HepG2 (cell line): Measurements from ENCODE around the gene SDC3. TPM values are rescaled to one million over a fixed set of nuclear protein-coding genes. Genes with fewer than 3 reads are reported as not detected.

Experiments used
- FOSL2 ChIP-seq: sonication (generic); formaldehyde crosslinking; IDR thresholded peaks from 2 replicates; pipeline ENCODE4 v1.4.0; 2020; ENCODE audit warnings: missing genetic modification reagents
- GABPB1 ChIP-seq: IDR thresholded peaks from 2 replicates; pipeline ENCODE4 v1.6.1; 2016; ENCODE audit warnings: mild to moderate bottlenecking, missing genetic modification reagents, moderate library complexity, missing compliant biosample characterization
- HMG20A ChIP-seq: IDR thresholded peaks from 2 replicates; pipeline ENCODE4 v1.6.1; 2016; ENCODE audit warnings: borderline replicate concordance
- KDM4B ChIP-seq: sonication (generic); formaldehyde crosslinking; IDR thresholded peaks from 2 replicates; pipeline ENCODE4 v1.4.0; 2020; ENCODE audit warnings: missing genetic modification reagents
- NFE2L2 ChIP-seq: fragments of 150-350 bp; IDR thresholded peaks from 2 replicates; pipeline ENCODE4 v1.6.1; 2014; ENCODE audit warnings: low read length
- PPARG ChIP-seq: conservative IDR thresholded peaks from 2 replicates; pipeline ENCODE4 v1.6.1; 2016; ENCODE audit warnings: missing biosample characterization, missing genetic modification reagents
- TCF12 ChIP-seq, 2 experiments: fragments of 450-650 bp in 1 of 2; sonication (generic) in 1 of 2; formaldehyde crosslinking in 1 of 2; IDR thresholded peaks; 2 replicates each; pipeline versions ENCODE4 v1.6.1 to v1.8.0; 2017 to 2022; ENCODE audit warnings: antibody characterized with exemption in 1 of 2, mild to moderate bottlenecking in 1 of 2, missing genetic modification reagents in 1 of 2, moderate library complexity in 1 of 2
- ZNF256 ChIP-seq: sonication (generic); formaldehyde crosslinking; conservative IDR thresholded peaks from 2 replicates; pipeline ENCODE4 v1.4.0; 2020; ENCODE audit warnings: missing genetic modification reagents
- ZNF337 ChIP-seq: sonication (generic); formaldehyde crosslinking; IDR thresholded peaks from 2 replicates; pipeline ENCODE4 v1.5.1; 2020; ENCODE audit warnings: missing genetic modification reagents, low read depth, mild to moderate bottlenecking, borderline replicate concordance
- ZNF432 ChIP-seq: sonication (generic); formaldehyde crosslinking; IDR thresholded peaks from 2 replicates; pipeline ENCODE4 v1.5.0; 2020; ENCODE audit warnings: missing genetic modification reagents, mild to moderate bottlenecking, borderline replicate concordance
- ZNF891 ChIP-seq: sonication (generic); formaldehyde crosslinking; IDR thresholded peaks from 2 replicates; pipeline ENCODE4 v1.5.0; 2020; ENCODE audit warnings: mild to moderate bottlenecking, missing genetic modification reagents
- ZSCAN21 ChIP-seq: sonication (generic); formaldehyde crosslinking; IDR thresholded peaks from 2 replicates; pipeline ENCODE4 v1.8.0; 2022; ENCODE audit warnings: mild to moderate bottlenecking, missing genetic modification reagents, moderate library complexity, borderline replicate concordance
- polyA plus RNA-seq, 8 experiments: library from polyadenylated mRNA; depleted of rRNA in 3 of 8; stranded (reverse) in 7 of 8; unstranded in 1 of 8; fragments of >200 nt; fragmentation: Illumina TruSeq in 4 of 8; extraction: Trizol in 4 of 8; gene quantifications; 2 replicates each; pipeline versions ENCODE4 v1.2.1 to v1.2.3, GENCODE V29; 2011 to 2016; ENCODE audit warnings: low read depth in 4 of 8, missing spikeins in 1 of 8, mixed read lengths in 1 of 8; ENCODE audit not compliant: insufficient read depth in 1 of 8
- total RNA-seq, 5 experiments: library from RNA; depleted of rRNA; stranded (reverse); fragments of >200 nt; fragmentation: Illumina TruSeq; extraction: Trizol; gene quantifications; 2 replicates each; pipeline ENCODE4 v1.2.3, GENCODE V29; 2016; ENCODE audit warnings: low read depth in 1 of 5
- TF ChIP-seq, protein P1 (sequence below): sonication (generic); formaldehyde crosslinking; IDR thresholded peaks from 2 replicates; pipeline ENCODE4 v1.4.0; 2020; ENCODE audit warnings: mild to moderate bottlenecking, missing genetic modification reagents
- TF ChIP-seq, protein P2 (sequence below): fragments of 450-650 bp; IDR thresholded peaks from 2 replicates; pipeline ENCODE4 v1.6.1; 2017
- TF ChIP-seq, protein P3 (sequence below): sonication (generic); formaldehyde crosslinking; conservative IDR thresholded peaks from 2 replicates; pipeline ENCODE4 v1.4.0; 2020; ENCODE audit warnings: missing genetic modification reagents
- TF ChIP-seq, protein P4 (sequence below): sonication (generic); formaldehyde crosslinking; IDR thresholded peaks from 2 replicates; pipeline ENCODE4 v1.5.0; 2020; ENCODE audit warnings: mild to moderate bottlenecking, missing genetic modification reagents
- TF ChIP-seq, protein P5 (sequence below): sonication (generic); formaldehyde crosslinking; IDR thresholded peaks from 2 replicates; pipeline ENCODE4 v1.4.0; 2020; ENCODE audit warnings: mild to moderate bottlenecking, missing genetic modification reagents

Gene SDC3
- total and polyA plus RNA-seq, 2 of the 13 experiments (the other 11 are each of a cell fraction or from before 2014, with no cell fraction given) = 0.49 to 0.84 TPM

DNA sequence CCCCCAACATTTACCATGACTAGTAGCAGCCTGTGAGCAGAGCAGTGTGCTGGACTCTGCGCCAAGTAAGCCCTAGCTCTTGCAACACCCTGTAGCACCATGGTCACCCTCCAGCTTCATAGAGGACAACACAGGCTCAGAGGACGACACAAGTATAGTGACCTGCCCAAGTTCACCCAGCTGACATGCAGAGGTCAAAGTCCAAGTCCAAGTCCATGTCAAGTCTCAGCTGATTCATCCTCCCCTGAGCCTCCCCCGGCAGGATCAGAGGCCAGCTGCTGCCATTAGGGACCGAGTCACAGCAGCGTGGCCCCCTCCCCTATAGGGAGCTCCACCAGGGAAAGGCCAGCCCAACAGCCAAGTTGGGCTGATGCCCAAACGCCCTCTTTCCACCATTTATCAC is 15.9 kb downstream of the SDC3 start (continued):
- TF ChIP-seq, protein P1, sequence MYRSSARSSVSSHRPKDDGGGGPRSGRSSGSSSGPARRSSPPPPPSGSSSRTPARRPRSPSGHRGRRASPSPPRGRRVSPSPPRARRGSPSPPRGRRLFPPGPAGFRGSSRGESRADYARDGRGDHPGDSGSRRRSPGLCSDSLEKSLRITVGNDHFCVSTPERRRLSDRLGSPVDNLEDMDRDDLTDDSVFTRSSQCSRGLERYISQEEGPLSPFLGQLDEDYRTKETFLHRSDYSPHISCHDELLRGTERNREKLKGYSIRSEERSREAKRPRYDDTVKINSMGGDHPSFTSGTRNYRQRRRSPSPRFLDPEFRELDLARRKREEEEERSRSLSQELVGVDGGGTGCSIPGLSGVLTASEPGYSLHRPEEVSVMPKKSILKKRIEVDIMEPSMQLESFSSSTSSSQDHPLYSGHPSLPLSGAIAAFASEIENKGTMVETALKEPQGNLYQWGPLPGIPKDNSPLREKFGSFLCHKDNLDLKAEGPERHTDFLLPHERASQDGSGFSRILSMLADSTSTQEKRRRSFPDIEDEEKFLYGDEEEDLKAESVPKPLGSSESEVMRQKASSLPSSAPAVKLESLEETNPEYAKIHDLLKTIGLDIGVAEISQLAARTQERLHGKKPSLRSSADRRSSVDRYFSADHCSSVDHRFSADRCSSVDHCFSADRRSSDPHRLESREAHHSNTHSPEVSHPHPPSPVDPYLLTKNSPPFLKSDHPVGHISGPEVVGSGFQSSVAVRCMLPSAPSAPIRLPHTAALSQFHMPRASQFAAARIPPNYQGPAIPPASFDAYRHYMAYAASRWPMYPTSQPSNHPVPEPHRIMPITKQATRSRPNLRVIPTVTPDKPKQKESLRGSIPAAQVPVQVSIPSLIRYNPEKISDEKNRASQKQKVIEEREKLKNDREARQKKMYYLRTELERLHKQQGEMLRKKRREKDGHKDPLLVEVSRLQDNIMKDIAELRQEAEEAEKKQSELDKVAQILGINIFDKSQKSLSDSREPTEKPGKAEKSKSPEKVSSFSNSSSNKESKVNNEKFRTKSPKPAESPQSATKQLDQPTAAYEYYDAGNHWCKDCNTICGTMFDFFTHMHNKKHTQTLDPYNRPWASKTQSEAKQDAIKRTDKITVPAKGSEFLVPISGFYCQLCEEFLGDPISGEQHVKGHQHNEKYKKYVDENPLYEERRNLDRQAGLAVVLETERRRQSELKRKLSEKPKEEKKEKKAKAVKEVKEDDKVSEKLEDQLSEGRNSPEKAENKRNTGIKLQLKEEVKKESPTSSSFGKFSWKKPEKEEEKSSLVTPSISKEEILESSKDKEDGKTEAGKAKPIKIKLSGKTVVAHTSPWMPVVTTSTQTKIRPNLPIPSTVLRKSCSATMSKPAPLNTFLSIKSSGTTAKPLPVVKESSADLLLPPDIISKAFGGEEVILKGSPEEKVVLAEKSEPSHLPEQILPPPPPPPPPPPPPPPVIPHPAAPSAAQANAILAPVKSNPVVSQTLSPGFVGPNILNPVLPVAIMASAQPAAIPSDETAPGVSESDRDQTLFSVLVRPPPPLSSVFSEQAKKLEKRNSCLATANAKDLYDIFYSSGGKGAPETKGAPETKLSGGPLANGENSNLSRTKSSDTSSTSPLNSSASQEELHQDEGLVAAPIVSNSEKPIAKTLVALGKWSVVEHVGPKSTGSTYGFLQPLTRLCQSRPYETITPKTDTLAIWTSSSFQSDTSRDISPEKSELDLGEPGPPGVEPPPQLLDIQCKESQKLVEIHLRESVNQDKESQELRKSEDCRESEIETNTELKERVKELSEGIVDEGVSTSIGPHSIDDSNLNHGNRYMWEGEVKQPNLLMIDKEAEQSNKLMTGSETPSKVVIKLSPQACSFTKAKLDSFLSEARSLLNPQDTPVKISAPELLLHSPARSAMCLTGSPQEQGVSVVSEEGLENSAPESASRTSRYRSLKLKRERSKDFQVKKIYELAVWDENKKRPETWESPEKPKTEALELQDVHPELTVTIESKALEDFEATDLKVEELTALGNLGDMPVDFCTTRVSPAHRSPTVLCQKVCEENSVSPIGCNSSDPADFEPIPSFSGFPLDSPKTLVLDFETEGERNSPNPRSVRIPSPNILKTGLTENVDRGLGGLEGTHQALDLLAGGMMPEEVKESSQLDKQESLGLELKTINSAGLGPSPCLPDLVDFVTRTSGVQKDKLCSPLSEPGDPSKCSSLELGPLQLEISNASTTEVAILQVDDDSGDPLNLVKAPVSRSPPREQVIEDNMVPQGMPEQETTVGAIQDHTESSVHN = no peak
- TF ChIP-seq ZNF891 (CRISPR knock-in tag) (no peak), GABPB1 (CRISPR knock-in tag) (no peak), NFE2L2 (no peak), HMG20A (CRISPR knock-in tag) (peak; percentile 77; the same call in 1 of the 2 replicates), ZNF432 (CRISPR knock-in tag) (no peak), PPARG (CRISPR knock-in tag) (no peak), TCF12 (IDR thresholded peaks at IDR 0.05) (no peak), TCF12 (CRISPR knock-in tag; IDR thresholded peaks at IDR 0.05) (no peak), KDM4B (no peak), FOSL2 (CRISPR knock-in tag) (peak; percentile 92), ZSCAN21 (CRISPR knock-in tag) (no peak), ZNF337 (CRISPR knock-in tag) (no peak), ZNF256 (CRISPR knock-in tag) (no peak)
- TF ChIP-seq, protein P2, sequence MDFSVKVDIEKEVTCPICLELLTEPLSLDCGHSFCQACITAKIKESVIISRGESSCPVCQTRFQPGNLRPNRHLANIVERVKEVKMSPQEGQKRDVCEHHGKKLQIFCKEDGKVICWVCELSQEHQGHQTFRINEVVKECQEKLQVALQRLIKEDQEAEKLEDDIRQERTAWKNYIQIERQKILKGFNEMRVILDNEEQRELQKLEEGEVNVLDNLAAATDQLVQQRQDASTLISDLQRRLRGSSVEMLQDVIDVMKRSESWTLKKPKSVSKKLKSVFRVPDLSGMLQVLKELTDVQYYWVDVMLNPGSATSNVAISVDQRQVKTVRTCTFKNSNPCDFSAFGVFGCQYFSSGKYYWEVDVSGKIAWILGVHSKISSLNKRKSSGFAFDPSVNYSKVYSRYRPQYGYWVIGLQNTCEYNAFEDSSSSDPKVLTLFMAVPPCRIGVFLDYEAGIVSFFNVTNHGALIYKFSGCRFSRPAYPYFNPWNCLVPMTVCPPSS = no peak
- TF ChIP-seq, protein P3, sequence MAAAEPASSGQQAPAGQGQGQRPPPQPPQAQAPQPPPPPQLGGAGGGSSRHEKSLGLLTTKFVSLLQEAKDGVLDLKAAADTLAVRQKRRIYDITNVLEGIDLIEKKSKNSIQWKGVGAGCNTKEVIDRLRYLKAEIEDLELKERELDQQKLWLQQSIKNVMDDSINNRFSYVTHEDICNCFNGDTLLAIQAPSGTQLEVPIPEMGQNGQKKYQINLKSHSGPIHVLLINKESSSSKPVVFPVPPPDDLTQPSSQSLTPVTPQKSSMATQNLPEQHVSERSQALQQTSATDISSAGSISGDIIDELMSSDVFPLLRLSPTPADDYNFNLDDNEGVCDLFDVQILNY (CRISPR knock-in tag) = no peak
- TF ChIP-seq, protein P4, sequence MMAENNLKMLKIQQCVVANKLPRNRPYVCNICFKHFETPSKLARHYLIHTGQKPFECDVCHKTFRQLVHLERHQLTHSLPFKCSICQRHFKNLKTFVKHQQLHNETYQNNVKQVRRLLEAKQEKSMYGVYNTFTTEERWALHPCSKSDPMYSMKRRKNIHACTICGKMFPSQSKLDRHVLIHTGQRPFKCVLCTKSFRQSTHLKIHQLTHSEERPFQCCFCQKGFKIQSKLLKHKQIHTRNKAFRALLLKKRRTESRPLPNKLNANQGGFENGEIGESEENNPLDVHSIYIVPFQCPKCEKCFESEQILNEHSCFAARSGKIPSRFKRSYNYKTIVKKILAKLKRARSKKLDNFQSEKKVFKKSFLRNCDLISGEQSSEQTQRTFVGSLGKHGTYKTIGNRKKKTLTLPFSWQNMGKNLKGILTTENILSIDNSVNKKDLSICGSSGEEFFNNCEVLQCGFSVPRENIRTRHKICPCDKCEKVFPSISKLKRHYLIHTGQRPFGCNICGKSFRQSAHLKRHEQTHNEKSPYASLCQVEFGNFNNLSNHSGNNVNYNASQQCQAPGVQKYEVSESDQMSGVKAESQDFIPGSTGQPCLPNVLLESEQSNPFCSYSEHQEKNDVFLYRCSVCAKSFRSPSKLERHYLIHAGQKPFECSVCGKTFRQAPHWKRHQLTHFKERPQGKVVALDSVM (CRISPR knock-in tag) = peak; percentile 58; the same call in 1 of the 2 replicates
- TF ChIP-seq, protein P5, sequence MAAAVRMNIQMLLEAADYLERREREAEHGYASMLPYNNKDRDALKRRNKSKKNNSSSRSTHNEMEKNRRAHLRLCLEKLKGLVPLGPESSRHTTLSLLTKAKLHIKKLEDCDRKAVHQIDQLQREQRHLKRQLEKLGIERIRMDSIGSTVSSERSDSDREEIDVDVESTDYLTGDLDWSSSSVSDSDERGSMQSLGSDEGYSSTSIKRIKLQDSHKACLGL = no peak
